Measurements from ENCODE around the gene FCGR3B.
"Not testable (repeated sequence)": the region's sequence is repeated elsewhere in the genome, so short reads cannot be mapped to it uniquely, and the experiment has no call there.

Gene FCGR3B

DNA sequence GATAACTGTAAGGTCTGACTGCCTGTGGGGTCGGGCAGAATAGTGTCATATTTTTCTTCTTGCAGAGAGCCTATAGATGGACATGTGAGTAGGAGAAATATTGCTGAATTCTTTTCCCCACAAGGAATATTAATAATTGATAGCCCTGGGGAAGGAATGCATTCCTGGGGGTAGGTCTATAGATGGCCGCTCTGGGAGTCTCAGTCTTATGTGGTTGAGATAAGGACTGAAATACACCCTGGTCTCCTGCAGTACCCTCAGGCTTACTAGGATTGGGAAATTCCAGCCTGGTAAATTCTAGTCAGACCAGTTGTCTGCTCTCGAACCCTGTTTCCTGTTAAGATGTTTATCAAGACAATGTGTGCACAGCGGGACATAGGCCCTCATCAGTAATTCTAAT, 12.5 kb downstream of the FCGR3B start:
- H3K4me3 ChIP-seq (ENCODE audit: low read depth, low read length), result not testable (repeated sequence)

DNA sequence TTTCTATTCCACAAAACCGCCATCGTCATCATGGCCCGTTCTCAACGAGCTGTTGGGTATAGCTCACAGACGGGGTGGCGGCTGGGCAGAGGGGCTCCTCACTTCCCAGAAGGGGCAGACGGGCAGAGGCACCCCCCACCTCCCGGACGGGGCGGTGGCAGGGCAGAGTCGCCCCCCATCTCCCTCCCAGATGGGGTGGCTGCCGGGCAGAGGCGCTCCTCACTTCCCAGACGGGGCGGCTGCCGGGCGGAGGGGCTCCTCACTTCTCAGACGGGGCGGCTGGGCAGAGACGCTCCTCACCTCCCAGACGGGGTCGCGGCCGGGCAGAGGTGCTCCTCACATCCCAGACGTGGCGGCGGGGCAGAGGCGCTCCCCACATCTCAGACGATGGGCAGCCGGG, 14.6 kb downstream of the FCGR3B start:
- H3K4me3 ChIP-seq (ENCODE audit: low read depth, low read length), result not testable (repeated sequence)

DNA sequence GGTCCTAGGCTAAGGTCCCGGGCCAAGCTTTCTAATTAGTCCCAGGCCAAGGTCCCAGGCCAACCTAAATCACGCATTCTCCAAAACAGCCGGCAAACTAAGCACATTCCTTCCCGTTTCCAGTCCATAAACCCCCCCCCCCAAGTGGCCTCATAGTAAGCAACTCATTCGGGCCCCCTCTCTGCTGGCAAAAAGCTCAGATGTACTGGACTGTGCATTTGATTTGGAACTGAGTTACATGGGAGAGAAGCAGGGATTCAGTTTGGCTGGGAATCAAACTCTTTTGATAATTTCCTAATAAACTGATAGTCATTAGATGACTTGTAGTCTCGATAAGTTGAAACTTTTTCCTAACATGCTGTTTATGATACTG, 17.8 kb downstream of the FCGR3B start:
- peak overlapping the region; percentile 34 for H3K4me3 ChIP-seq (ENCODE audit: low read depth, low read length)

DNA sequence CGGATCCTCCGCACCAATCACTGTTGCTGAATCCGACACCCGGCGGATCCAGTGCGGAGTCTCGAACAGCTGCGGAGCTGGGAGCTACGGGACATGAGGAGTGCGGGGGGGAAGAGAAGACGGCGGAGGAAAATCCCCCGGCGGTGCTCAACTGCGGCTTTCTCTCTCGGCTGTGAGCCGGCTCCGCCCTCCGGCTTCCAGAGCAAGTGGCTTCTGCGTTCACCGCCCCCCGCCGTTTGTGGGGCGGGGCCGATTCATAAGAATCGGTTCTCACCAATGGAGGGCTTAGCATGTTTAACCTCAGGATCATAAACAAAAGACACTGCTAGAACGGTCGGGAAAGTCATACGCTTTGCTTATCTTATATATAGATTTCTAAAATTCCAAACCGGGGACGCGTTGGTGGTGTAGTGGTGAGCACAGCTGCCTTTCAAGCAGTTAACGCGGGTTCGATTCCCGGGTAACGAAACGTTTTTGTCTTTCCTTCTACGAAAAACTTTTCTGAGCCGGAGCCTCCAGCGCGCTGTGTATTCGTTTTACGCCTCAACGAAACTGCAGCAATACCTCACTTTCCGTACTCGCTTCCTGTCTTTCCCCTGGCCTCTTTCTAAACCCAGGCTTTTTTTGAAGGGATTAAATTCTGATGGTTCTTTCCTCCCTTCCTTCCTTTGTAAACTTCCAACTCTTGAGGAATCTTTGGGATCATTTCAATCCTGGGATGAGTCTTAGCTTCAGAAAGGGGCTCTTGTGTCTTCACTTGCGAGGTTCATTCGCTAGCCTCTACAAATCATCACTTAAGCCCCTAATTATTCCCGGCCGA, 18.4 kb downstream of the FCGR3B start:
- H3K4me3 ChIP-seq (ENCODE audit: low read depth, low read length), result peak overlapping the region; percentile 66

DNA sequence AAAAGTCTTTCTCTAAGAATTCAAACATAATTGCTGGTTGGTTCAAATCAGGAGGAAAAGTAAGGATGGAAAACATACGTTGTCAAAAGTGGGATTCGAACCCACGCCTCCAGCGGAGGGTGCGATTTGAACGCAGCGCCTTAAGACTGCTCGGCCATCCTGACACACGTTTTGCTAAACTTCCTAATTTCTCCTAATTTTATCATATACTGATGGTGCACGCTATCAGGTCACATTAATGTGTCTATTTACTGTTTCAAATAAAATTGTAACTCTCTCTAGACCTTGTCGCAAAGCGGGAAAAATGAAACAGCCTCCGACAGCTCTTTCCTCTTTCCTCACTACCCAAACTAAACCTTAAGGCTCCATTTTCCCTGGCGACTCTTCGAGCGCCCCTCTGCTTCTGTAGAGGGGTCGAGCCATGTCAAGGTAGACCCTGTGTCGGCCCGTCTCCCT, 19.1 kb downstream of the FCGR3B start:
- peak overlapping the region; percentile 66 for H3K4me3 ChIP-seq (ENCODE audit: low read depth, low read length)

DNA sequence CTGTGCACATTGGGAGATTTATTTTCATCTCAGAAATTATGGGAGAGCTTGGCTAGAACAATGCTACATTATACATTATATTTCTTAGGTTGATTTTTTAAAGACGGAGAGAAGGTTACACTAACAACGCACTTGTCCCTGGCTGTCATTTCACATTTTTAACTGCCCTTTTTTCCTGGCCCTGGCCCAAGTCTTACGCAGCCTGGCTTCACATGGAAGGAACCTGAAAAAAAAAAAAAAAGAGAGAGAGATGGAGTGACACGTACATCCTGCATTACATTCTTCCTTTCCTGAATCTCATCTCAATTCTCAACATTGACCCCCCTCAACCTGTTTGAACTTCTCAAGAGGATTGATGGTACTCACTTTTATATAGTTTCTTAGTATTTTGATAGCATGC, 20.8 kb downstream of the FCGR3B start:
- not testable (repeated sequence) for H3K4me3 ChIP-seq (ENCODE audit: low read depth, low read length)

DNA sequence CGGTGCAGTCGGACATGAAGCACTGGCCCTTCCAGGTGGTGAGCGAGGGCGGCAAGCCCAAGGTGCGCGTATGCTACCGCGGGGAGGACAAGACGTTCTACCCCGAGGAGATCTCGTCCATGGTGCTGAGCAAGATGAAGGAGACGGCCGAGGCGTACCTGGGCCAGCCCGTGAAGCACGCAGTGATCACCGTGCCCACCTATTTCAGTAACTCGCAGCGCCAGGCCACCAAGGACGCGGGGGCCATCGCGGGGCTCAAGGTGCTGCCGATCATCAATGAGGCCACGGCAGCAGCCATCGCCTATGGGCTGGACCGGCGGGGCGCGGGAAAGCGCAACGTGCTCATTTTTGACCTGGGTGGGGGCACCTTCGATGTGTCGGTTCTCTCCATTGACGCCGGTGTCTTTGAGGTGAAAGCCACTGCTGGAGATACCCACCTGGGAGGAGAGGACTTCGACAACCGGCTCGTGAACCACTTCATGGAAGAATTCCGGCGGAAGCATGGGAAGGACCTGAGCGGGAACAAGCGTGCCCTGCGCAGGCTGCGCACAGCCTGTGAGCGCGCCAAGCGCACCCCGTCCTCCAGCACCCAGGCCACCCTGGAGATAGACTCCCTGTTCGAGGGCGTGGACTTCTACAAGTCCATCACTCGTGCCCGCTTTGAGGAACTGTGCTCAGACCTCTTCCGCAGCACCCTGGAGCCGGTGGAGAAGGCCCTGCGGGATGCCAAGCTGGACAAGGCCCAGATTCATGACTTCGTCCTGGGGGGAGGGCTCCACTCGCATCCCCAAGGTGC, 24.2 kb downstream of the FCGR3B start:
- not testable (repeated sequence) for H3K4me3 ChIP-seq (ENCODE audit: low read depth, low read length)

DNA sequence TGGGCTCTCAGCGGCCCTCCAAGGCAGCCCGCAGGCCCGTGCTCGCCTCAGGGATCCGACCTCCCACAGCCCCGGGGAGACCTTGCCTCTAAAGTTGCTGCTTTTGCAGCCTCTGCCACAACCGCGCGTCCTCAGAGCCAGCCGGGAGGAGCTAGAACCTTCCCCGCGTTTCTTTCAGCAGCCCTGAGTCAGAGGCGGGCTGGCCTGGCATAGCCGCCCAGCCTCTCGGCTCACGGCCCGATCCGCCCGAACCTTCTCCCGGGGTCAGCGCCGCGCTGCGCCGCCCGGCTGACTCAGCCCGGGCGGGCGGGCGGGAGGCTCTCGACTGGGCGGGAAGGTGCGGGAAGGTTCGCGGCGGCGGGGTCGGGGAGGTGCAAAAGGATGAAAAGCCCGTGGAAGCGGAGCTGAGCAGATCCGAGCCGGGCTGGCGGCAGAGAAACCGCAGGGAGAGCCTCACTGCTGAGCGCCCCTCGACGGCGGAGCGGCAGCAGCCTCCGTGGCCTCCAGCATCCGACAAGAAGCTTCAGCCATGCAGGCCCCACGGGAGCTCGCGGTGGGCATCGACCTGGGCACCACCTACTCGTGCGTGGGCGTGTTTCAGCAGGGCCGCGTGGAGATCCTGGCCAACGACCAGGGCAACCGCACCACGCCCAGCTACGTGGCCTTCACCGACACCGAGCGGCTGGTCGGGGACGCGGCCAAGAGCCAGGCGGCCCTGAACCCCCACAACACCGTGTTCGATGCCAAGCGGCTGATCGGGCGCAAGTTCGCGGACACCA, 25.0 kb downstream of the FCGR3B start:
- not testable (repeated sequence) for H3K4me3 ChIP-seq (ENCODE audit: low read depth, low read length)

DNA sequence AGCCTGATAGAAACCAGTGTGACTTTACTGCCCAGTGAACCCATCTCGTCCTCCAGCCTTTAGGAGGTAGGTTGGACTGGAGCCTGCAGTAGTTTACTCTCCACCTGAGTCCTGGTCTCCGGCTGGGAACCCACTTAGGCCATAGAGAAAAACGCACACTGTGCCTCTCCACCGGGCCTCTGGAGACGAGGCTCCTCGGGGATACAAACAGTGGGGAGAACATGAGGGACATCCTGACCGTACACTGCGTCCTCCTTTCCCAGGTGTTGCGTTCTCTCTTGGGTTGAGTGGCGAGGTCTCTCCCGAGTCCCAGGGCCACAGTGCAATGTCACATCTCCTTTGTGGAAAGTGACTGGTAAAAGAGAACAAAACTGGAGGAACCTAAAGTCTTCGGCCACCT, 26.0 kb downstream of the FCGR3B start:
- not testable (repeated sequence) for H3K4me3 ChIP-seq (ENCODE audit: low read depth, low read length)

DNA sequence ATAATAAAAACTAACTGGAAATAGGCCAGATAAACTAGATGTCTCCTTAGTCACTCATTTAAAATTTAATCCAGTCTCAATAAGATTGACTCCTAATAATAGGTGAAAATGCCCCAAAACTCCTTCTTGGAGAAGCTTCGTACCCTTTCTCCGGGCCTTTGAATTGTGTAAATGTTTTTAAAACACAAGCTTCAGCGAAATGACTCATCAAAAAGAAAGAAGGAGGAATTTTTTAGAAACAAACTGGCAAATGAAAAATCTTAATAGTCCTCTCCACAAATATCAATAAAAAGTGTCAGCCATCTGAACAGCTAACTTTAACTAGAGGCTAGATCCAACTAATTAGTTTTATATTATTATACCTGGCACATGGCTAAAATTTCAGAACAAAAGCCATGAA, 33.9 kb downstream of the FCGR3B start:
- H3K4me3 ChIP-seq (ENCODE audit: low read depth, low read length), result not testable (repeated sequence)

DNA sequence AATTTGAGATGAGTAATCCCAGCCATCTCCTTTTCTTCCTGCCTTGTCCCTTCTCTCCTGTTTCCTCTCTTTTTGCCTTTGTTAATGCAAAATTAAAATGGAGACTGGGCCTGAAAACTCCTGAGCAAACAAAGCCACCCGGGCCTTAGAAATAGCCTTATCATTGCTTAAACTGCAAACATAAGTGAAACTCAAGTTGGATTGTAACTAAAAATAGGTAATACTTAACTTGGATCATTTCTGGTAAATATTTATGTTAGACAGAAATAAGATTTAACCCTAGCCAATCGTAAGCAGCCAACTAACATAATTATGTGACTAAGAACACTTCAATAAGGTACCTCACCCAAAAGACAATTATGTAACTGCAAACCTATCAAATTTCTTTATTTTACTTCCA, 35.4 kb downstream of the FCGR3B start:
- not testable (repeated sequence) for H3K4me3 ChIP-seq (ENCODE audit: low read depth, low read length)

DNA sequence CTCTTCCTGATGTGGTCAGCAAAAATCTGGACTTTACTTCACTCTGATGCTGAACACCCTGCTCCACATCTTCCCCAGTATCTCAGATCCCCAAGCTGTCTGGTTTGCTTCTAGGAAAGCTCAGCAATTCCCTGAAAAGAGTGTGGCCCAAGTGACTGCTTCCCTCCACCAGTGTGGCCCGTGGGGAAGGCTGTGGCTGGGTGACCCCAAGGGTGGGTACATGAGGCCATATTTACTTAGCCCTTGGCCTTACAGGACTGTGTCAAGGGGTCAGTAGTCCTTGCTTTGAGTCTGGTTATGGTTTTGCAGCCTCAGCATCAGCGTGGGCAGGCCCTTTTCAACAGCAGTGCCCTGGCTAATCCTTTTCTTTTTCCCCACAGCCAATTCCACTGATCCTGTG, 35.8 kb downstream of the FCGR3B start:
- not testable (repeated sequence) for H3K4me3 ChIP-seq (ENCODE audit: low read depth, low read length)

DNA sequence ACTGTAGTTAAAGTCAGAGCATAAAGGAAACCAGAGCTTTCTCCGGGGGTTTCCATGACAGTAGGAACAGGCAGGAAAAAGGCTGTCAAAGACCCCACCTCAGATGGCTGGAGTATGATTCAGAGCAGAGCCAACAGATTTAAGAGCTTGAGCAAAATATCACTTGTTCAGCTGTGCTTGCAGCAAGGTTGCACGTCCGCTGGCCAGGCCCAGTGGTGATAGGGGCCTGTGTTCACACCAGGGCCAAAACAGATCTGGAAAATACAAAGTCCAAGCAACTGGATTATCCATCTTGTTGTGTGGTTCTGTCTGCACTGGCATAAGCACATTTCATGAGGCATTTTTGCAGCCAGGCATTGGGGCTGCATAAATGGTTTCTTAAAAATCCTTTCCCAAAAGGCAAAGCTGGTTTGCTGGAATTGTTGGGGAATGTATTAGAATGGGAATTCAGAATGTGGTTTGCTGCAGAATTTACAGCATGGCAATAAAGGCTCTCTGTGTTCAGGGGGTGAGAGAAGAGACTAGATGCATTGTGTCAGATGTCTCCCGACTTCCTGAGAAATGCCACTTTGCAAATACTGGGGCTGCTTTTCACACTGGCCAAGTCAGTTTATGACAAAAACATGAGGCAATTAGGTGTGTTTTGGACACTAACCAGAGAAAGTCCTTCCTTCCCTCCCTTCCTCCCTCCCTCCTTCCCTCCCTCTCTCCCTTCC, 36.5 kb downstream of the FCGR3B start:
- not testable (repeated sequence) for H3K4me3 ChIP-seq (ENCODE audit: low read depth, low read length)

DNA sequence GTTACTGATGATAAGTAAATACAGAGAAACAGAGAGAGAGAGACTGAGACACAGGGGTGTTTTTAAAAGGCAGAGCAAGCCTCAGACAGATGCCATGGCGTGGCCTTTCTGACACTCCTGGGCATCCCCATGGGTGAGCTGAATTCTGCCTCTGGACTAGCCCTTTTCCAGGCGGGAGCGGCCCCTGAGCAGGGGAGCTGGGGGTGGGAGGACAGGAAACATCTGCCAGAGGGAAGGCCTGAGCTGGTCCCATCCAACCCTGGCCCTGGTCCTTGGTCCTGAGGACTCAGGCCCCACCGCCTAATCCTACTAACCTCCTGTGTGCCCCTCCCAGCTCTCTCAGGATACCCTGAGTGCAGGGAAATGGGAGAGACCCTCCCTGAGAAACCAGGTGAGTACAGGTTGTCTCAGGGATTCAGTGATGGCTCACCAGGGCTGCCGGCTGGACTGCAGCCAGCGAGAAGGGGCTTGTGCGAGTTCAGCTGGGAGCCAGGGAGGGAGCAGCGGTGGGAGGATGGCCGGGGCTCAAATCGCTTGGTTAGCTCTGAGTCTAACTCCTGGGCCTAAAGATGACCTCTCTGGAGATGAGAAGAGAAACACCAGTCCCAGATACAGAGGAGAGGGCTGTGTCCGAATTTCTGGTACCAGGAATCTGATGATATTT, 37.8 kb downstream of the FCGR3B start:
- not testable (repeated sequence) for H3K4me3 ChIP-seq (ENCODE audit: low read depth, low read length)

DNA sequence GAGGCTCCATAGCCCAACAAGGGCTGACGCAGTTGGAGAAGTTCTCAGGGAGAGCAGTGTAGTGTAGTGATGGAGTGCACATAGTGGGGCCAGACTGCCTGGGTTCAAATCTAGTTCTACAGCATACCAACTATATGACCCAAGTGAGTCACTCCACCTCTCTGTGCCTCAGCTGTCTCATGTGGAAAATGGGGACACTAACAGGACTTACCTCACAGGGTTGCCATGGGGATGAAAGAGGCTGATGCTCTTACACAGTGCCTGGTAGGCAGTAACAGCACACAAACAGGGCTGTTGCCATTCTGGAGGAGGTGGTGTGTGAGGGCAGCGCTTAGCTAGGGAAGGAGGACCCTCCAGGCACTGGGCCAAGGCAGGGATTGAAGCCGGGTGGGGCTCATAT, 38.4 kb downstream of the FCGR3B start:
- not testable (repeated sequence) for H3K4me3 ChIP-seq (ENCODE audit: low read depth, low read length)

DNA sequence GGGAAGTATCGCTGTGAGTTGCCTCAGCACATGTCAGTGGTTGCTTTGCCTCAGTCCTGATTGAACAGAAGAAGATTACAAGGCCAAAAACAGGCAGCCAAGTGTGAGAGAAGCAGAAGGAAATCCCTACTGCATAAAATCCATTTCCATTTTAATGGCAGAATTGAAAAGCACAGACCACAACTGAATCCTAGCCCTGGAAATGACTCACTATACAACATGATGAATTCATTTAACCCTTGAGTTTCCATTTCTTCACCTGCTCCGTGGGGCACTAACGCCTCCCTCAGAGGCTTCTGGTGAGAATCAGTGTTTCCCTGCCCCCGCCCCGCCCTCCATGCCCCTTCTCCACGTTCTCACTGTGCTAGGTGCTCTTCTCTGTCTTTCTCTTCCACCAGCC, 41.1 kb downstream of the FCGR3B start:
- H3K4me3 ChIP-seq (ENCODE audit: low read depth, low read length), result not testable (repeated sequence)

DNA sequence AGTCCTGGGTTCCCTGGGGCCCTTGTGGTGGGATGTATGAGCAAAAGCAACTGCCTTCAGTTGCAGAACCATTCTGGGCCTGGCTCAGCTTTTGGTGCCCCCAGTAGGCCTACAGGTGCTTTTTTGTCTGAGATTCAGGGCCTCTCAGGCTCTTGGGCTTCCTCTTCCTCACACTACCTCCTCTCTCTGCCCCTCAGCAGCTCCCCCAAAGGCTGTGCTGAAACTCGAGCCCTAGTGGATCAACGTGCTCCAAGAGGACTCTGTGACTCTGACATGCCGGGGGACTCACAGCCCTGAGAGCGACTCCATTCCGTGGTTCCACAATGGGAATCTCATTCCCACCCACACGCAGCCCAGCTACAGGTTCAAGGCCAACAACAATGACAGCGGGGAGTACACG, 41.6 kb downstream of the FCGR3B start:
- H3K4me3 ChIP-seq (ENCODE audit: low read depth, low read length), result not testable (repeated sequence)

DNA sequence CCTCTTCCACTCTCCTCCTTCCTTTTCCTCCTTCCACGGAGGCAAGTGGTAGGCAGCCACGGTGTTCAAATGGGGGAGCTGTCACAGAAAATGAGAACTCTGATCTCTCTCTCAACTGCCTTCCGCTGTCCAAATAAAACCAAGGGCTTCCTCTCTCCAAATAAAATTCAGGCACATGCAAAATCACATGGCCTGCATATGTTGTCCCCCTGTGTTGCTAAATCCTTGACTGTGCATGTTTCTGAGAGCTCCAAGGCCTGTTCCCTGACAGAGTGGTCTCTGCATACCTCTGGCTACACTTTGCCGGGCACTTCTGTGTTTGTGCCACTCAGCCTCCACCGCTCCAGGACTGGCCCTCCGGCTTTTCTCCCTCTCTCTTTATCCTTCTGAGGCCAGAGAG, 42.4 kb downstream of the FCGR3B start:
- not testable (repeated sequence) for H3K4me3 ChIP-seq (ENCODE audit: low read depth, low read length)

DNA sequence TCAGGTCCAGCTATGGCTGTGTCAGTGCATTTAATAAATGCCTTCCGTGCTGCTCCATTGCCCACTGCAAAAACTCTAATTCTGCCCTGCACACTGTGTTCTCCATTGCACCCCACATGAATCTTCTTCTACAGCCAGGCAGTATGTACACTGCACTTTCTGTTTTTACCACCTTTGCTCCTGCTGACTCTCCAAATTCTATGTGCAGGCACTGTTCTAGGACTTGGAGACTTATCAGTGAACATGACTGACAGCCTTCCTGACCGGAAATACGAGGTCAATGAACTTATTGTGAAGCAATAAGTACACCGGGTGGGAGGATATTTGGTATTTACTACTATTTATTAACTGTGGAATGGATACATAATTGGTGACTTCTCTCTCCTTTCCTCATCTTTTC, 48.1 kb downstream of the FCGR3B start:
- H3K4me3 ChIP-seq (ENCODE audit: low read depth, low read length), result not testable (repeated sequence)

DNA sequence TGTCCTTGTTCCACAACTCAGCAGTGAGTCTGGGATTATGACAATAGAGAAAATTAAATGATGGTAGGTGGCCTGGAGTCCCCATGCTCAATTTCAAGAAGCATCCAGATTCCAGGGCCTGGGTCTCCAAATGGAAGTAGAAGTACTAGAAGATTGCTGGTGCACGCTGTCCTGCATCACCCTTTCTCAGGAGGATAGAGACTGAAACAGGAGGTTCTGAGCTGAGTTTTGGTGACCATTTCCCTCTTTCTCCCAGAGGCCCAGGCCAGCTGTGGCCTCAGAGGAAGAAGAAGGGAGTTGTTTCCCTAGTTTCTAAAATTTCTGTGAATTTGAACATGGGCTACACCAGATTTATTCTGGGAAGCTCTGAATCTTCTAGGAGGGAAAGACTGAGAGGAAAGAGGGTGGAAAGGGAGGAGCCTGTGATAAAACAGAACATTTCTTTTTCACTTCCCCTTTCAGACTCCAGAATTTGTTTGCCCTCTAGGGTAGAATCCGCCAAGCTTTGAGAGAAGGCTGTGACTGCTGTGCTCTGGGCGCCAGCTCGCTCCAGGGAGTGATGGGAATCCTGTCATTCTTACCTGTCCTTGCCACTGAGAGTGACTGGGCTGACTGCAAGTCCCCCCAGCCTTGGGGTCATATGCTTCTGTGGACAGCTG, 50.0 kb downstream of the FCGR3B start:
- not testable (repeated sequence) for H3K4me3 ChIP-seq (ENCODE audit: low read depth, low read length)

Data from WI38 (cell line).